Upper lobe of left lung (tissue), 6 donors: ENCODE results near the gene OSTN. TPM values are rescaled to one million over a fixed set of nuclear protein-coding genes. Genes with fewer than 3 reads are reported as not detected.

ENCODE experiments used
- ATAC-seq, 2 donors: fragments of 200-7000 bp; cut with Tn5 transposase; one replicate each; pipeline ENCODE4 v1.9.1; 2022; ENCODE audit warnings: mild to moderate bottlenecking in 2 of 2, moderate library complexity in 2 of 2; ENCODE audit not compliant: low FRiP score in 2 of 2
- DNase-seq, 2 donors: peaks; one replicate each; pipeline ENCODE4 v3.0.0-alpha.2; 2019 to 2020
- H3K27ac ChIP-seq, 4 donors: fragments of 200-600 bp; sonication (generic); one replicate each; pipeline ENCODE4 v1.5.1; 2016 to 2019
- H3K27me3 ChIP-seq, 4 donors: fragments of 200-600 bp; sonication (generic); one replicate each; pipeline ENCODE4 v1.5.1; 2017 to 2019
- H3K36me3 ChIP-seq, 4 donors: fragments of 200-600 bp; sonication (generic); one replicate each; pipeline ENCODE4 v1.5.1; 2016 to 2019
- H3K4me1 ChIP-seq, 4 donors: fragments of 200-600 bp; sonication (generic); one replicate each; pipeline ENCODE4 v1.5.1; 2018 to 2019
- H3K4me3 ChIP-seq, 4 donors: fragments of 200-600 bp; sonication (generic); one replicate each; pipeline ENCODE4 v1.5.1; 2017 to 2019; ENCODE audit warnings: mild to moderate bottlenecking in 2 of 4, moderate library complexity in 1 of 4
- H3K9me3 ChIP-seq, 4 donors: fragments of 200-600 bp; sonication (generic); one replicate each; pipeline ENCODE4 v1.5.1; 2018 to 2019
- EP300 ChIP-seq, 4 donors: sonication (generic); formaldehyde crosslinking; IDR thresholded peaks; one replicate each; pipeline ENCODE4 v1.5.1; 2017; ENCODE audit warnings: antibody characterized with exemption in 4 of 4, control low read depth in 2 of 4
- POLR2A ChIP-seq, 4 donors: fragments of 450-650 bp; IDR thresholded peaks; one replicate each; pipeline ENCODE4 v1.5.1; 2016 to 2017; ENCODE audit warnings: antibody characterized with exemption in 4 of 4, mild to moderate bottlenecking in 2 of 4
- POLR2AphosphoS5 ChIP-seq, 2 donors: sonication (generic); formaldehyde crosslinking; IDR thresholded peaks; one replicate each; pipeline ENCODE4 v1.5.1; 2017; ENCODE audit warnings: antibody characterized with exemption in 2 of 2
- WGBS, 2 donors: methylation state at CpG; one replicate each; pipeline ENCODE4 v1.1.5; 2017 to 2018; 5-methylcytosine and 5-hydroxymethylcytosine counted together
- total RNA-seq, 6 donors: library from RNA; depleted of rRNA in 4 of 6; stranded (reverse); fragments of >200 nt in 4 of 6; gene quantifications; one replicate each; pipeline versions ENCODE4 v1.1.0 to v1.2.1, GENCODE V29; 2016 to 2021
- TF ChIP-seq, protein P1 (sequence below), 6 experiments: fragments of 450-650 bp in 4 of 6; fragments of 200-600 bp in 2 of 6; sonication (generic) in 2 of 6; IDR thresholded peaks; one replicate each; pipeline ENCODE4 v1.5.1; 2016 to 2019; ENCODE audit warnings: antibody characterized with exemption in 6 of 6
- donor health status: DM: no; HTN: no; CAD: no; lungs with moderate emphysema.
- donor health status: DM: no; HTN: yes; CAD: no; lungs with severe emphysema.

Gene OSTN
- total RNA-seq, 6 donors from 2014 or later = not detected

DNA sequence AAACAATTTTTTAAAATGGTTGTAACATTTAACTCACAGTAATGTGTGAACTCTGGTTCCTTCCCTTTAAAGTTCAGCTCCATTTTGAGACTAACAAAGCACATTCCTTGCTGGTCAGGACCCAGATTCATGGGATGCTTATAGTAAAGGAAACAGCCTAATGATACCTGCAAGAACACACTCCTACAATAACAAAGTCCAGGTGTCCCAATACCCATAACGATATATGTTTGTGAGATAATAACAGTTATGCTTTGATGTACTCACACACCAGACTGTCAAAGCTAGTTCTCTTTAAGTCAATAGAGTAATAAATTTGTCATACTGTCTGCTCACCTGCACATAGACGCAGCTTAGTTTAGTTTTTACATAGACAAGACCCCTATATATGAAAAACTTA is 114.3 kb downstream of the OSTN start:
- DNase-seq = no peak
- Histone ChIP-seq H3K4me1 (no peaks in the 10 kb centered on the region), H3K36me3 (no peaks in the 10 kb centered on the region), H3K9me3 (peaks cover 0 to 5% (median 0%) of the 10 kb centered on the region in 4 donors), H3K27ac (no peak overlapping the region), H3K4me3 (no peak overlapping the region), H3K27me3 (no peaks in the 10 kb centered on the region)
- 91 to 97% methylated on average over 2 of the region's 2 CpGs for WGBS, 2 donors
- TF ChIP-seq, protein P1, sequence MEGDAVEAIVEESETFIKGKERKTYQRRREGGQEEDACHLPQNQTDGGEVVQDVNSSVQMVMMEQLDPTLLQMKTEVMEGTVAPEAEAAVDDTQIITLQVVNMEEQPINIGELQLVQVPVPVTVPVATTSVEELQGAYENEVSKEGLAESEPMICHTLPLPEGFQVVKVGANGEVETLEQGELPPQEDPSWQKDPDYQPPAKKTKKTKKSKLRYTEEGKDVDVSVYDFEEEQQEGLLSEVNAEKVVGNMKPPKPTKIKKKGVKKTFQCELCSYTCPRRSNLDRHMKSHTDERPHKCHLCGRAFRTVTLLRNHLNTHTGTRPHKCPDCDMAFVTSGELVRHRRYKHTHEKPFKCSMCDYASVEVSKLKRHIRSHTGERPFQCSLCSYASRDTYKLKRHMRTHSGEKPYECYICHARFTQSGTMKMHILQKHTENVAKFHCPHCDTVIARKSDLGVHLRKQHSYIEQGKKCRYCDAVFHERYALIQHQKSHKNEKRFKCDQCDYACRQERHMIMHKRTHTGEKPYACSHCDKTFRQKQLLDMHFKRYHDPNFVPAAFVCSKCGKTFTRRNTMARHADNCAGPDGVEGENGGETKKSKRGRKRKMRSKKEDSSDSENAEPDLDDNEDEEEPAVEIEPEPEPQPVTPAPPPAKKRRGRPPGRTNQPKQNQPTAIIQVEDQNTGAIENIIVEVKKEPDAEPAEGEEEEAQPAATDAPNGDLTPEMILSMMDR (IDR thresholded peaks at IDR 0.05) = no peak
- TF ChIP-seq POLR2A (IDR thresholded peaks at IDR 0.05) = no peak
- TF ChIP-seq POLR2AphosphoS5 (IDR thresholded peaks at IDR 0.05) = no peak
- TF ChIP-seq EP300 (IDR thresholded peaks at IDR 0.05) = no peak
- no peak for ATAC-seq

DNA sequence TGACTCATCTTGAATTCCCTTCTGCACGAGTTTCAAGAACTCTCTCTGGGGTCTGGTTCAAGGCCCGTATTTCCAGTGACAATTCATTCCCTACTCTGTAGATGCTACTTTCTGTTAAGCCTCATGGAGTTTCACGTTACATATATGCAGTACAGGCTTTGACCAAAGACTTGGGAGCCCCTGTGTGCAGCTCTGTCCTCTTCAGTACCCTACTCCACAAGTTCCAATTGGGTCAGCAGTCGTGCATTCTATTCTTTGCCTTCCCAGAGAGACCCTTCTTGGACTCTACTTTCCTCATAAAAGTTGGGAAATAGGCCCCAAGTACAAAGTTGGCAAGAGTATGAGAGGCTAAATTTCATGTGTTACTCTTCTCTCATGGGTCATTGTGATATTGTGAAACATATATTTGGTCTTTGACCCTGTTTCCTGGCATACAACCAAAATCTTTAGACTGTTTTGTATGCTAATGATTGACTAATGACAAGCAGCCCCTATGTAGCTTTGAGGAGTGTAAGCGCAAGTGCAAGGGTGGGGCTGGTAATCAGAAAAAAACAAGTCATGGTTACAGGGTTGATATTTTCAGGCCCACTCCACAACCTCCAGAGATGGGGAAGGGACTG is 115.2 kb downstream of the OSTN start:
- DNase-seq (no peak), ATAC-seq (no peak)
- Histone ChIP-seq H3K9me3 (peaks cover 0 to 5% (median 0%) of the 10 kb centered on the region in 4 donors), H3K4me1 (no peaks in the 10 kb centered on the region), H3K4me3 (no peak overlapping the region), H3K27ac (no peak overlapping the region), H3K36me3 (no peaks in the 10 kb centered on the region), H3K27me3 (no peaks in the 10 kb centered on the region)
- 89 to 95% methylated on average over 5 of the region's 5 CpGs for WGBS, 2 donors
- TF ChIP-seq, protein P1 (IDR thresholded peaks at IDR 0.05) = no peak

Other genes starting within 250 kb of the OSTN start
- 10 to 100 TPM; 54.7 to 99.8 (median 72.5) TPM for gene CCDC50, start 130.2 kb downstream of the OSTN start, total RNA-seq
- gene UTS2B, start 131.3 kb downstream of the OSTN start, total RNA-seq = under 1 TPM in 3 of 6 donors, not detected in 3; 0.37 to 0.98 (median 0.74) TPM